GM12874 (cell line): Measurements from ENCODE around the gene ADCY3.

Experiments
- CTCF ChIP-seq: IDR thresholded peaks from 2 replicates; pipeline ENCODE4 v1.5.1; 2011; ENCODE audit warnings: low read depth, mild to moderate bottlenecking, control low read depth, low read length, moderate library complexity; ENCODE audit not compliant: insufficient read depth

Gene ADCY3

GRCh38 chr2:24891201-24891600 is 28.8 kb downstream of the ADCY3 start:
- TF ChIP-seq CTCF = no peak

GRCh38 chr2:24889221-24889620 is 30.8 kb downstream of the ADCY3 start:
- no peak for TF ChIP-seq CTCF

- TF ChIP-seq CTCF = no peak
These were observed 31.9 kb downstream of the ADCY3 start for GRCh38 chr2:24888177-24888576.

GRCh38 chr2:24887307-24887874 is 32.6 kb downstream of the ADCY3 start:
- no peak for TF ChIP-seq CTCF

- no peak for TF ChIP-seq CTCF
These were observed 33.2 kb downstream of the ADCY3 start for GRCh38 chr2:24886691-24887304.

- no peak for TF ChIP-seq CTCF
These were observed 33.9 kb downstream of the ADCY3 start for GRCh38 chr2:24886126-24886501.

GRCh38 chr2:24885221-24886125 is 34.6 kb downstream of the ADCY3 start:
- no peak for TF ChIP-seq CTCF
